Cardiac muscle cell (in vitro differentiated cells and primary cell): ENCODE measurements around the gene ANAPC4. TPM values are rescaled to one million over a fixed set of nuclear protein-coding genes. Genes with fewer than 3 reads are reported as not detected.
A peak's percentile ranks its signal among the peaks of the same experiment; 100 is the strongest.

Source experiments
- DNase-seq, 2 donors: peaks; one replicate each; pipeline versions ENCODE4 v3.0.0 to v3.0.0-alpha.2; 2010 to 2017; ENCODE audit warnings: low read depth in 1 of 2, low spot score in 1 of 2
- H3K27ac ChIP-seq: fragments of 200-600 bp; sonication (generic); 2 replicates; pipeline ENCODE4 v1.5.1; 2016
- H3K27me3 ChIP-seq: fragments of 200-600 bp; sonication (generic); 2 replicates; pipeline ENCODE4 v1.6.0; 2016; ENCODE audit warnings: control low read depth
- H3K36me3 ChIP-seq: fragments of 200-600 bp; sonication (generic); 2 replicates; pipeline ENCODE4 v1.5.1; 2016; ENCODE audit warnings: control low read depth
- H3K4me1 ChIP-seq: fragments of 200-600 bp; sonication (generic); 2 replicates; pipeline ENCODE4 v1.8.1; 2017; ENCODE audit warnings: low read depth, mild to moderate bottlenecking, mixed run types
- H3K4me3 ChIP-seq: fragments of 200-600 bp; sonication (generic); 2 replicates; pipeline ENCODE4 v1.5.1; 2016; ENCODE audit warnings: mild to moderate bottlenecking
- H3K9me3 ChIP-seq: fragments of 200-600 bp; sonication (generic); 2 replicates; pipeline ENCODE4 v1.5.1; 2017; ENCODE audit warnings: low read depth, mild to moderate bottlenecking, control low read depth
- polyA plus RNA-seq: library from polyadenylated mRNA; unstranded; fragments of >200 nt; fragmentation: Nextera tagmentation; extraction: Ambion mirVana; gene quantifications from 2 replicates; pipeline ENCODE4 v1.2.1, GENCODE V29; 2016
- total RNA-seq: library from RNA; depleted of rRNA; stranded (reverse); fragments of >200 nt; gene quantifications from 2 replicates; pipeline ENCODE4 v1.2.3, GENCODE V29; 2016
- TF ChIP-seq, protein P1 (sequence below): IDR thresholded peaks from 2 replicates; pipeline ENCODE4 v1.5.1; 2012; ENCODE audit warnings: low read depth, mild to moderate bottlenecking, low read length

The ANAPC4 gene
- total and polyA plus RNA-seq, 2 experiments from 2014 or later = 20.8 to 39.3 TPM

- TF ChIP-seq, protein P1, sequence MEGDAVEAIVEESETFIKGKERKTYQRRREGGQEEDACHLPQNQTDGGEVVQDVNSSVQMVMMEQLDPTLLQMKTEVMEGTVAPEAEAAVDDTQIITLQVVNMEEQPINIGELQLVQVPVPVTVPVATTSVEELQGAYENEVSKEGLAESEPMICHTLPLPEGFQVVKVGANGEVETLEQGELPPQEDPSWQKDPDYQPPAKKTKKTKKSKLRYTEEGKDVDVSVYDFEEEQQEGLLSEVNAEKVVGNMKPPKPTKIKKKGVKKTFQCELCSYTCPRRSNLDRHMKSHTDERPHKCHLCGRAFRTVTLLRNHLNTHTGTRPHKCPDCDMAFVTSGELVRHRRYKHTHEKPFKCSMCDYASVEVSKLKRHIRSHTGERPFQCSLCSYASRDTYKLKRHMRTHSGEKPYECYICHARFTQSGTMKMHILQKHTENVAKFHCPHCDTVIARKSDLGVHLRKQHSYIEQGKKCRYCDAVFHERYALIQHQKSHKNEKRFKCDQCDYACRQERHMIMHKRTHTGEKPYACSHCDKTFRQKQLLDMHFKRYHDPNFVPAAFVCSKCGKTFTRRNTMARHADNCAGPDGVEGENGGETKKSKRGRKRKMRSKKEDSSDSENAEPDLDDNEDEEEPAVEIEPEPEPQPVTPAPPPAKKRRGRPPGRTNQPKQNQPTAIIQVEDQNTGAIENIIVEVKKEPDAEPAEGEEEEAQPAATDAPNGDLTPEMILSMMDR = no peak
- no peak for DNase-seq
- no peaks in the 10 kb centered on the region for H3K4me1 ChIP-seq
- no peak overlapping the region for H3K4me3 ChIP-seq
- no peaks in the 10 kb centered on the region for H3K9me3 ChIP-seq
- no peaks in the 10 kb centered on the region for H3K36me3 ChIP-seq
- no peak overlapping the region for H3K27ac ChIP-seq
- no peaks in the 10 kb centered on the region for H3K27me3 ChIP-seq
Measured at GRCh38 chr4:25450491-25450901, 73.4 kb downstream of the ANAPC4 start.

DNA sequence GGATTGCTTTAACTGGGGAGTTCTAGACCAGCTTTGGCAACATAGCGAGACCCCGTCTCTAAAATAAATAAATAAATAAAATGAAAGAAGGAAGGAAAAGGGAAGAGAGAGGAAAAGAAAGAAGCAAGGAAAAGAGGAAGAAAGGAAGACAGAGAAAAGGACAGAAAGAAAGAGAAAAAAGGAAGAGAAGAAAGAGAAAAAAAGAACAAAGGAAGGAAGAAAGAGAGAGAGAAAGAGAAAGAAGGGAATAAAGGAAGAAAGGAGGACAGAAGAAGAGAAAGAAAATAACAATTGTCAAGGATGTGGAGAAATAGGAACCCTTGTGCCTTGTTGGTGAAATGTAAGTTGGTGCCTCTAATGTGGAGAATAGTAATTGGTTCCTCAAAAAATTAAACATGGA is 74.6 kb downstream of the ANAPC4 start:
- no peak for DNase-seq
- no peaks in the 10 kb centered on the region for H3K36me3 ChIP-seq
- no peaks in the 10 kb centered on the region for H3K4me1 ChIP-seq
- H3K9me3 ChIP-seq = no peaks in the 10 kb centered on the region
- no peak overlapping the region for H3K27ac ChIP-seq
- no peaks in the 10 kb centered on the region for H3K27me3 ChIP-seq
- TF ChIP-seq, protein P1 = no peak
- H3K4me3 ChIP-seq = no peak overlapping the region

DNA sequence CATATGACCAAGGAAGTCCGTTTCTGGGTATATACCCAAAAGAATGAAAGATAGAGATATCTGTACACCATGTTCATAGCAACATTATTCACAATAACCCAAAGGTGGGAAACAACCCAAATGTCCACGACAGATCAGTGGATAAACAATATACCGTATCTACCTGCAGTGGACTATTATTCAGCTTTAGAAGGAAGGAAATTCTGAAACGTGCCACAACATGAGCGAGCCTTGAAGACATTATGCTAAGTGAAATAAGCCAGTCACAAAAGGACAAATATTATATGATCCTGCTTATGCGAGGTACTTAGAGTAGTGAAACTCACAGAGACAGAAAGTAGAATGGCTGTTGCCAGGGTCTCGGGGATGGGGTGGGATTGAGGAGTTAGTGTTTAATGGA is 75.0 kb downstream of the ANAPC4 start:
- TF ChIP-seq, protein P1 = no peak
- H3K27ac ChIP-seq = no peak overlapping the region
- no peak for DNase-seq
- H3K4me3 ChIP-seq = no peak overlapping the region
- no peaks in the 10 kb centered on the region for H3K36me3 ChIP-seq
- H3K27me3 ChIP-seq = no peaks in the 10 kb centered on the region
- no peaks in the 10 kb centered on the region for H3K4me1 ChIP-seq
- H3K9me3 ChIP-seq = no peaks in the 10 kb centered on the region

DNA sequence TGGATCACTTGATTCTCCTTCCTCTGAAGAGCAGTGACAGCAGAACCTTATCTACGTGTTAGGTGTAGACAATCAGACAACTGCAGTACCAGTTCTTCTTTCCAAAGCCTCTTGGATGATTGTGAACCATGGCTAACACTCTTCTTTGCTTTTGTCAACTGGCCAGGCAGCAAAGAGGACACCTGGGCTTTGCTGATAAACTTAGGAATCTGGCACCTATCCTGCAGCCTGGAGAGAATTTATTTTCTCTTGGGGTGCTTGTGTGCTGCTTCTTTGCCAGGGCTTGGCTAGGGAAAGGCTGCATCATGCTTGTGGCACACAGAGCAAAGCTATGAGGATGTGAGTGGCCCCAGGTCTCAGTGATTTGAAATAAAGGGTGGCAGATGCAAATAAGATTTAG is 77.4 kb downstream of the ANAPC4 start:
- Histone ChIP-seq H3K27me3 (no peaks in the 10 kb centered on the region), H3K4me1 (no peaks in the 10 kb centered on the region), H3K4me3 (no peak overlapping the region), H3K36me3 (no peaks in the 10 kb centered on the region), H3K9me3 (no peaks in the 10 kb centered on the region), H3K27ac (no peak overlapping the region)
- no peak for DNase-seq
- TF ChIP-seq, protein P1 = no peak

- no peak overlapping the region for H3K4me3 ChIP-seq
- DNase-seq = peak in 1 of 2 donors; percentile 51
Measured at GRCh38 chr4:25457053-25457715, 80.1 kb downstream of the ANAPC4 start.

More at GRCh38 chr4:25457053-25457715, 80.1 kb downstream of the ANAPC4 start:
- Histone ChIP-seq H3K27me3 (no peaks in the 10 kb centered on the region), H3K27ac (no peak overlapping the region), H3K9me3 (no peaks in the 10 kb centered on the region), H3K4me1 (peaks cover 5% of the 10 kb centered on the region), H3K36me3 (no peaks in the 10 kb centered on the region)
- TF ChIP-seq, protein P1 = no peak
